Neural cell (in vitro differentiated cells): ENCODE data around the gene CRLF1. TPM values are rescaled to one million over a fixed set of nuclear protein-coding genes. Genes with fewer than 3 reads are reported as not detected.

Source experiments
- H2AFZ ChIP-seq: fragments of 200-600, 300-800 bp; sonication (generic), shearing (Covaris generic); 2 replicates; pipeline ENCODE4 v1.6.0; 2014; ENCODE audit warnings: low read depth, mild to moderate bottlenecking, antibody characterized with exemption, low read length, moderate library complexity
- H3F3A ChIP-seq: fragments of 200-600 bp; shearing (Covaris generic); 2 replicates; pipeline ENCODE4 v1.6.1; 2016; ENCODE audit warnings: mild to moderate bottlenecking, moderate library complexity, mixed read lengths, antibody characterized with exemption, low read length; ENCODE audit not compliant: insufficient read depth, poor library complexity, severe bottlenecking
- H3K27ac ChIP-seq: fragments of 200-600, 300-800 bp; sonication (generic), shearing (Covaris generic); 2 replicates; pipeline ENCODE4 v1.5.1; 2014; ENCODE audit warnings: mild to moderate bottlenecking, low read length, moderate library complexity
- H3K27me3 ChIP-seq: fragments of 300-800, 200-600 bp; sonication (generic), shearing (Covaris generic); 2 replicates; pipeline ENCODE4 v1.6.0; 2014; ENCODE audit warnings: mild to moderate bottlenecking, low read depth, low read length, moderate library complexity; ENCODE audit not compliant: insufficient read depth
- H3K36me3 ChIP-seq: fragments of 300-800, 200-600 bp; sonication (generic), shearing (Covaris generic); 2 replicates; pipeline ENCODE4 v1.5.1; 2014; ENCODE audit warnings: mild to moderate bottlenecking, antibody characterized with exemption, low read length, moderate library complexity; ENCODE audit not compliant: insufficient read depth
- H3K4me2 ChIP-seq: fragments of 300-800, 200-600 bp; sonication (generic), shearing (Covaris generic); 2 replicates; pipeline ENCODE4 v1.6.0; 2014; ENCODE audit warnings: mild to moderate bottlenecking, low read length
- H3K4me3 ChIP-seq: fragments of 300-800, 200-600 bp; sonication (generic), shearing (Covaris generic); 2 replicates; pipeline ENCODE4 v1.5.1; 2014; ENCODE audit warnings: mild to moderate bottlenecking, low read length, moderate library complexity
- H3K79me2 ChIP-seq: fragments of 200-600 bp; shearing (Covaris generic); replicated peaks from 2 replicates; pipeline ENCODE4 v1.6.0; 2014; ENCODE audit warnings: mild to moderate bottlenecking, low read length, moderate library complexity; ENCODE audit not compliant: insufficient read depth
- H3K9ac ChIP-seq: fragments of 300-800, 200-600 bp; sonication (generic), shearing (Covaris generic); 2 replicates; pipeline ENCODE4 v1.6.1; 2016; ENCODE audit warnings: mild to moderate bottlenecking, low read length, mixed read lengths
- H3K9me2 ChIP-seq: fragments of 200-600 bp; shearing (Covaris generic); 2 replicates; pipeline ENCODE4 v1.6.1; 2016; ENCODE audit warnings: mild to moderate bottlenecking, low read length, mixed read lengths; ENCODE audit not compliant: insufficient read depth
- H3K9me3 ChIP-seq: fragments of 200-600, 300-800 bp; sonication (generic), shearing (Covaris generic); 2 replicates; pipeline ENCODE4 v1.6.1; 2016; ENCODE audit warnings: mild to moderate bottlenecking, mixed run types, low read length, moderate library complexity, mixed read lengths
- H4K20me1 ChIP-seq: fragments of 200-600 bp; shearing (Covaris generic); 2 replicates; pipeline ENCODE4 v1.6.1; 2016; ENCODE audit warnings: mild to moderate bottlenecking, mixed run types; ENCODE audit not compliant: insufficient read depth
- EP300 ChIP-seq: fragments of 450-650 bp; conservative IDR thresholded peaks from 2 replicates; pipeline ENCODE4 v1.6.1; 2014; ENCODE audit warnings: antibody characterized with exemption, mild to moderate bottlenecking, moderate library complexity; ENCODE audit not compliant: poor library complexity, severe bottlenecking
- EZH2 ChIP-seq: fragments of 200-600, 300-800 bp; shearing (Covaris generic), sonication (generic); IDR thresholded peaks from 2 replicates; pipeline ENCODE4 v1.6.1; 2014; ENCODE audit warnings: antibody characterized with exemption, low read length, borderline replicate concordance, mild to moderate bottlenecking; ENCODE audit not compliant: insufficient read depth, poor library complexity, severe bottlenecking
- MXI1 ChIP-seq: fragments of 450-650 bp; conservative IDR thresholded peaks from 2 replicates; pipeline ENCODE4 v1.6.1; 2014; ENCODE audit warnings: antibody characterized with exemption, mild to moderate bottlenecking; ENCODE audit not compliant: poor library complexity, severe bottlenecking
- POLR2AphosphoS5 ChIP-seq: IDR thresholded peaks from 2 replicates; pipeline ENCODE4 v1.6.1; 2012
- RAD21 ChIP-seq: fragments of 450-650 bp; conservative IDR thresholded peaks from 2 replicates; pipeline ENCODE4 v1.6.1; 2014; ENCODE audit warnings: antibody characterized with exemption, mild to moderate bottlenecking, moderate library complexity
- SMC3 ChIP-seq: fragments of 450-650 bp; conservative IDR thresholded peaks from 2 replicates; pipeline ENCODE4 v1.6.1; 2014; ENCODE audit warnings: antibody characterized with exemption, mild to moderate bottlenecking, moderate library complexity; ENCODE audit not compliant: poor library complexity
- TAF1 ChIP-seq: IDR thresholded peaks from 2 replicates; pipeline ENCODE4 v1.6.1; 2012; ENCODE audit warnings: low read depth
- polyA plus RNA-seq: library from polyadenylated mRNA; depleted of rRNA; stranded (reverse); fragments of >200 nt; gene quantifications from 2 replicates; pipeline ENCODE4 v1.2.3, GENCODE V29; 2014
- TF ChIP-seq, protein P1 (sequence below): IDR thresholded peaks from 2 replicates; pipeline ENCODE4 v1.6.1; 2012; ENCODE audit warnings: borderline replicate concordance
- TF ChIP-seq, protein P2 (sequence below): fragments of 450-650 bp; IDR thresholded peaks from 2 replicates; pipeline ENCODE4 v1.5.1; 2014; ENCODE audit warnings: antibody characterized with exemption, mild to moderate bottlenecking, moderate library complexity; ENCODE audit not compliant: poor library complexity, severe bottlenecking

The CRLF1 gene
- polyA plus RNA-seq, 1 donor from 2014 or later = 14.2 TPM

GRCh38 chr19:18558202-18558555, 48.4 kb downstream of the CRLF1 start:
- Histone ChIP-seq H4K20me1 (no peaks in the 10 kb centered on the region), H3K27me3 (no peaks in the 10 kb centered on the region), H3K4me3 (peak overlapping the region; percentile 86), H3K9ac (peak overlapping the region; percentile 77), H3F3A (no peaks in the 10 kb centered on the region), H3K4me2 (peak overlapping the region; percentile 96), H3K79me2 (peaks cover 9% of the 10 kb centered on the region), H2AFZ (peak overlapping the region; percentile 69), H3K27ac (peak overlapping the region; percentile 58), H3K9me2 (no peaks in the 10 kb centered on the region), H3K9me3 (no peaks in the 10 kb centered on the region), H3K36me3 (no peaks in the 10 kb centered on the region)
- TF ChIP-seq TAF1 (no peak), MXI1 (no peak), EP300 (no peak), SMC3 (no peak)

- Histone ChIP-seq H3K4me3 (peak within 1 kb of the TSS; percentile 86), H3K4me2 (peak within 1 kb of the TSS; percentile 96), H3K27me3 (no peaks in the 10 kb centered on the region), H3K9me2 (no peaks in the 10 kb centered on the region), H4K20me1 (no peaks in the 10 kb centered on the region), H3K9ac (peak within 1 kb of the TSS; percentile 77), H3K9me3 (no peaks in the 10 kb centered on the region), H2AFZ (peak within 1 kb of the TSS; percentile 69), H3F3A (no peaks in the 10 kb centered on the region), H3K27ac (peak within 1 kb of the TSS; percentile 58), H3K36me3 (no peaks in the 10 kb centered on the region), H3K79me2 (peaks cover 9% of the 10 kb centered on the region)
- TF ChIP-seq SMC3 (no peak), RAD21 (no peak), EZH2 (no peak), MXI1 (peak; percentile 90), EP300 (peak; percentile 78), POLR2AphosphoS5 (peak; percentile 89), TAF1 (no peak)
- TF ChIP-seq, protein P1, sequence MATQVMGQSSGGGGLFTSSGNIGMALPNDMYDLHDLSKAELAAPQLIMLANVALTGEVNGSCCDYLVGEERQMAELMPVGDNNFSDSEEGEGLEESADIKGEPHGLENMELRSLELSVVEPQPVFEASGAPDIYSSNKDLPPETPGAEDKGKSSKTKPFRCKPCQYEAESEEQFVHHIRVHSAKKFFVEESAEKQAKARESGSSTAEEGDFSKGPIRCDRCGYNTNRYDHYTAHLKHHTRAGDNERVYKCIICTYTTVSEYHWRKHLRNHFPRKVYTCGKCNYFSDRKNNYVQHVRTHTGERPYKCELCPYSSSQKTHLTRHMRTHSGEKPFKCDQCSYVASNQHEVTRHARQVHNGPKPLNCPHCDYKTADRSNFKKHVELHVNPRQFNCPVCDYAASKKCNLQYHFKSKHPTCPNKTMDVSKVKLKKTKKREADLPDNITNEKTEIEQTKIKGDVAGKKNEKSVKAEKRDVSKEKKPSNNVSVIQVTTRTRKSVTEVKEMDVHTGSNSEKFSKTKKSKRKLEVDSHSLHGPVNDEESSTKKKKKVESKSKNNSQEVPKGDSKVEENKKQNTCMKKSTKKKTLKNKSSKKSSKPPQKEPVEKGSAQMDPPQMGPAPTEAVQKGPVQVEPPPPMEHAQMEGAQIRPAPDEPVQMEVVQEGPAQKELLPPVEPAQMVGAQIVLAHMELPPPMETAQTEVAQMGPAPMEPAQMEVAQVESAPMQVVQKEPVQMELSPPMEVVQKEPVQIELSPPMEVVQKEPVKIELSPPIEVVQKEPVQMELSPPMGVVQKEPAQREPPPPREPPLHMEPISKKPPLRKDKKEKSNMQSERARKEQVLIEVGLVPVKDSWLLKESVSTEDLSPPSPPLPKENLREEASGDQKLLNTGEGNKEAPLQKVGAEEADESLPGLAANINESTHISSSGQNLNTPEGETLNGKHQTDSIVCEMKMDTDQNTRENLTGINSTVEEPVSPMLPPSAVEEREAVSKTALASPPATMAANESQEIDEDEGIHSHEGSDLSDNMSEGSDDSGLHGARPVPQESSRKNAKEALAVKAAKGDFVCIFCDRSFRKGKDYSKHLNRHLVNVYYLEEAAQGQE = peak; percentile 54
- TF ChIP-seq, protein P2, sequence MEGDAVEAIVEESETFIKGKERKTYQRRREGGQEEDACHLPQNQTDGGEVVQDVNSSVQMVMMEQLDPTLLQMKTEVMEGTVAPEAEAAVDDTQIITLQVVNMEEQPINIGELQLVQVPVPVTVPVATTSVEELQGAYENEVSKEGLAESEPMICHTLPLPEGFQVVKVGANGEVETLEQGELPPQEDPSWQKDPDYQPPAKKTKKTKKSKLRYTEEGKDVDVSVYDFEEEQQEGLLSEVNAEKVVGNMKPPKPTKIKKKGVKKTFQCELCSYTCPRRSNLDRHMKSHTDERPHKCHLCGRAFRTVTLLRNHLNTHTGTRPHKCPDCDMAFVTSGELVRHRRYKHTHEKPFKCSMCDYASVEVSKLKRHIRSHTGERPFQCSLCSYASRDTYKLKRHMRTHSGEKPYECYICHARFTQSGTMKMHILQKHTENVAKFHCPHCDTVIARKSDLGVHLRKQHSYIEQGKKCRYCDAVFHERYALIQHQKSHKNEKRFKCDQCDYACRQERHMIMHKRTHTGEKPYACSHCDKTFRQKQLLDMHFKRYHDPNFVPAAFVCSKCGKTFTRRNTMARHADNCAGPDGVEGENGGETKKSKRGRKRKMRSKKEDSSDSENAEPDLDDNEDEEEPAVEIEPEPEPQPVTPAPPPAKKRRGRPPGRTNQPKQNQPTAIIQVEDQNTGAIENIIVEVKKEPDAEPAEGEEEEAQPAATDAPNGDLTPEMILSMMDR = no peak
Measured at GRCh38 chr19:18557411-18558201, 49.0 kb downstream of the CRLF1 start, which contains the start of gene KXD1. KXD1 (plus strand) TSS chr19:18557870; CDS start chr19:18562057, 4,187 bp downstream.
